Activated naive CD8-positive, alpha-beta T cell treated with anti-CD3 and anti-CD28 coated beads, Interleukin-2, amount 50 U/mL, for 24 hours (primary cell): ENCODE data around the gene RTRAF.

Source experiments
- ATAC-seq: fragments of 150-1000 bp; cut with Tn5 transposase; one replicate; pipeline ENCODE4 v1.10.0; 2021
- DNase-seq: peaks from one replicate; pipeline ENCODE4 v3.0.0; 2021
- H3K27ac Mint-ChIP-seq: one replicate; pipeline ENCODE4 v1.8.0; 2021; ENCODE audit warnings: mild to moderate bottlenecking, mixed read lengths
- H3K27me3 Mint-ChIP-seq: one replicate; pipeline ENCODE4 v1.8.0; 2021; ENCODE audit warnings: mixed read lengths
- H3K36me3 Mint-ChIP-seq: one replicate; pipeline ENCODE4 v1.8.0; 2021; ENCODE audit warnings: low read depth, mixed read lengths
- H3K4me1 Mint-ChIP-seq: one replicate; pipeline ENCODE4 v1.8.0; 2021; ENCODE audit warnings: mixed read lengths
- H3K4me3 Mint-ChIP-seq: one replicate; pipeline ENCODE4 v1.8.0; 2021; ENCODE audit warnings: mild to moderate bottlenecking, moderate library complexity, mixed read lengths
- H3K9me3 Mint-ChIP-seq: one replicate; pipeline ENCODE4 v1.8.0; 2021; ENCODE audit warnings: mixed read lengths

Gene RTRAF

GRCh38 chr14:51972566-51972965 is 16.8 kb upstream of the RTRAF start:
- H3K9me3 Mint-ChIP-seq, result no peaks in the 10 kb centered on the region
- peaks cover 3% of the 10 kb centered on the region for H3K36me3 Mint-ChIP-seq
- ATAC-seq (no peak), DNase-seq (no peak)
- H3K27me3 Mint-ChIP-seq, result no peaks in the 10 kb centered on the region
- no peak overlapping the region for H3K27ac Mint-ChIP-seq
- no peaks in the 10 kb centered on the region for H3K4me1 Mint-ChIP-seq
- H3K4me3 Mint-ChIP-seq, result no peak overlapping the region

- no peaks in the 10 kb centered on the region for H3K27me3 Mint-ChIP-seq
- DNase-seq (no peak), ATAC-seq (no peak)
- H3K4me3 Mint-ChIP-seq, result no peak overlapping the region
- no peak overlapping the region for H3K27ac Mint-ChIP-seq
- H3K36me3 Mint-ChIP-seq, result no peaks in the 10 kb centered on the region
- H3K9me3 Mint-ChIP-seq, result no peaks in the 10 kb centered on the region
- H3K4me1 Mint-ChIP-seq, result peaks cover 8% of the 10 kb centered on the region
Measured at GRCh38 chr14:51977075-51977474, 12.3 kb upstream of the RTRAF start.

GRCh38 chr14:51978681-51979085 is 10.7 kb upstream of the RTRAF start:
- Mint-ChIP-seq H3K27ac (no peak overlapping the region), H3K27me3 (no peaks in the 10 kb centered on the region), H3K4me1 (peaks cover 8% of the 10 kb centered on the region), H3K9me3 (no peaks in the 10 kb centered on the region), H3K36me3 (no peaks in the 10 kb centered on the region), H3K4me3 (no peak overlapping the region)
- ATAC-seq (no peak), DNase-seq (no peak)

- ATAC-seq (peak; percentile 63), DNase-seq (peak; percentile 87)
- Mint-ChIP-seq H3K9me3 (no peaks in the 10 kb centered on the region), H3K4me3 (no peak overlapping the region), H3K4me1 (peaks cover 8% of the 10 kb centered on the region), H3K27ac (no peak overlapping the region), H3K36me3 (no peaks in the 10 kb centered on the region), H3K27me3 (no peaks in the 10 kb centered on the region)
Measured at GRCh38 chr14:51979088-51979709, 10.1 kb upstream of the RTRAF start.

GRCh38 chr14:51981218-51981854 is 8.0 kb upstream of the RTRAF start:
- ATAC-seq (peak; percentile 64), DNase-seq (no peak)
- Mint-ChIP-seq H3K27ac (no peak overlapping the region), H3K36me3 (no peaks in the 10 kb centered on the region), H3K4me1 (peaks cover 8% of the 10 kb centered on the region), H3K4me3 (no peak overlapping the region), H3K27me3 (no peaks in the 10 kb centered on the region), H3K9me3 (no peaks in the 10 kb centered on the region)

- Mint-ChIP-seq H3K27ac (peak overlapping the region; percentile 86), H3K27me3 (no peaks in the 10 kb centered on the region), H3K36me3 (peaks cover 16% of the 10 kb centered on the region), H3K4me3 (peak overlapping the region; percentile 100), H3K4me1 (peaks cover 32% of the 10 kb centered on the region), H3K9me3 (no peaks in the 10 kb centered on the region)
- ATAC-seq (no peak), DNase-seq (no peak)
Measured at GRCh38 chr14:51988221-51988620, 1.1 kb upstream of the RTRAF start.

GRCh38 chr14:51990488-51990887 is 1.1 kb downstream of the RTRAF start:
- peak overlapping the region; percentile 96 for H3K27ac Mint-ChIP-seq
- no peaks in the 10 kb centered on the region for H3K9me3 Mint-ChIP-seq
- DNase-seq, result no peak
- H3K4me1 Mint-ChIP-seq, result peaks cover 45% of the 10 kb centered on the region
- no peak for ATAC-seq
- peaks cover 28% of the 10 kb centered on the region for H3K36me3 Mint-ChIP-seq
- no peaks in the 10 kb centered on the region for H3K27me3 Mint-ChIP-seq
- peak overlapping the region; percentile 100 for H3K4me3 Mint-ChIP-seq

- peak overlapping the region; percentile 0 for H3K27ac Mint-ChIP-seq
- H3K27me3 Mint-ChIP-seq, result no peaks in the 10 kb centered on the region
- H3K9me3 Mint-ChIP-seq, result no peaks in the 10 kb centered on the region
- H3K4me3 Mint-ChIP-seq, result peak overlapping the region; percentile 16
- H3K4me1 Mint-ChIP-seq, result peaks cover 47% of the 10 kb centered on the region
- ATAC-seq, result no peak
- H3K36me3 Mint-ChIP-seq, result peaks cover 40% of the 10 kb centered on the region
- DNase-seq, result no peak
Measured at GRCh38 chr14:51993285-51993920, 4.1 kb downstream of the RTRAF start.

- no peak overlapping the region for H3K4me3 Mint-ChIP-seq
- no peaks in the 10 kb centered on the region for H3K9me3 Mint-ChIP-seq
- ATAC-seq, result no peak
- DNase-seq, result no peak
- peaks cover 54% of the 10 kb centered on the region for H3K36me3 Mint-ChIP-seq
- H3K27me3 Mint-ChIP-seq, result no peaks in the 10 kb centered on the region
- no peak overlapping the region for H3K27ac Mint-ChIP-seq
- peaks cover 31% of the 10 kb centered on the region for H3K4me1 Mint-ChIP-seq
Measured at GRCh38 chr14:51996148-51996746, 6.9 kb downstream of the RTRAF start.

GRCh38 chr14:51998348-51998747 is 9.0 kb downstream of the RTRAF start:
- Mint-ChIP-seq H3K9me3 (no peaks in the 10 kb centered on the region), H3K27me3 (no peaks in the 10 kb centered on the region), H3K27ac (no peak overlapping the region), H3K36me3 (peaks cover 56% of the 10 kb centered on the region), H3K4me1 (peaks cover 16% of the 10 kb centered on the region), H3K4me3 (no peak overlapping the region)
- ATAC-seq (no peak), DNase-seq (no peak)

- Mint-ChIP-seq H3K27ac (no peak overlapping the region), H3K27me3 (no peaks in the 10 kb centered on the region), H3K36me3 (peaks cover 51% of the 10 kb centered on the region), H3K4me1 (peaks cover 10% of the 10 kb centered on the region), H3K4me3 (no peak overlapping the region), H3K9me3 (no peaks in the 10 kb centered on the region)
- no peak for ATAC-seq
- no peak for DNase-seq
Measured at GRCh38 chr14:51999084-51999483, 9.7 kb downstream of the RTRAF start.

- Mint-ChIP-seq H3K27me3 (no peaks in the 10 kb centered on the region), H3K4me3 (no peak overlapping the region), H3K9me3 (no peaks in the 10 kb centered on the region), H3K36me3 (peaks cover 55% of the 10 kb centered on the region), H3K27ac (peak overlapping the region; percentile 7), H3K4me1 (peaks cover 5% of the 10 kb centered on the region)
- ATAC-seq (peak; percentile 28), DNase-seq (no peak)
Measured at GRCh38 chr14:52000019-52000582, 10.8 kb downstream of the RTRAF start.

- H3K9me3 Mint-ChIP-seq, result no peaks in the 10 kb centered on the region
- H3K27ac Mint-ChIP-seq, result no peak overlapping the region
- peaks cover 58% of the 10 kb centered on the region for H3K36me3 Mint-ChIP-seq
- DNase-seq (no peak), ATAC-seq (no peak)
- peaks cover 5% of the 10 kb centered on the region for H3K4me1 Mint-ChIP-seq
- no peaks in the 10 kb centered on the region for H3K27me3 Mint-ChIP-seq
- no peak overlapping the region for H3K4me3 Mint-ChIP-seq
Measured at GRCh38 chr14:52000696-52001095, 11.3 kb downstream of the RTRAF start.

GRCh38 chr14:52002542-52002941 is 13.2 kb downstream of the RTRAF start:
- DNase-seq, result no peak
- Mint-ChIP-seq H3K36me3 (peaks cover 60% of the 10 kb centered on the region), H3K27ac (no peak overlapping the region), H3K4me3 (no peak overlapping the region), H3K4me1 (no peaks in the 10 kb centered on the region), H3K27me3 (no peaks in the 10 kb centered on the region), H3K9me3 (no peaks in the 10 kb centered on the region)
- ATAC-seq, result no peak

- no peak for DNase-seq
- no peak overlapping the region for H3K4me3 Mint-ChIP-seq
- peaks cover 67% of the 10 kb centered on the region for H3K36me3 Mint-ChIP-seq
- H3K27me3 Mint-ChIP-seq, result no peaks in the 10 kb centered on the region
- no peak for ATAC-seq
- H3K27ac Mint-ChIP-seq, result no peak overlapping the region
- H3K4me1 Mint-ChIP-seq, result no peaks in the 10 kb centered on the region
- H3K9me3 Mint-ChIP-seq, result no peaks in the 10 kb centered on the region
Measured at GRCh38 chr14:52003324-52003723, 14.0 kb downstream of the RTRAF start.
